ENCODE results near the gene CARNS1. TPM values are rescaled to one million over a fixed set of nuclear protein-coding genes. Genes with fewer than 3 reads are reported as not detected.

Gene CARNS1
- total and polyA plus RNA-seq, 9 of the 15 experiments (the other 6 are each of a cell fraction or from before 2014, with no cell fraction given) = 0.01 to 0.18 (median 0.06) TPM; not detected in 3

DNA sequence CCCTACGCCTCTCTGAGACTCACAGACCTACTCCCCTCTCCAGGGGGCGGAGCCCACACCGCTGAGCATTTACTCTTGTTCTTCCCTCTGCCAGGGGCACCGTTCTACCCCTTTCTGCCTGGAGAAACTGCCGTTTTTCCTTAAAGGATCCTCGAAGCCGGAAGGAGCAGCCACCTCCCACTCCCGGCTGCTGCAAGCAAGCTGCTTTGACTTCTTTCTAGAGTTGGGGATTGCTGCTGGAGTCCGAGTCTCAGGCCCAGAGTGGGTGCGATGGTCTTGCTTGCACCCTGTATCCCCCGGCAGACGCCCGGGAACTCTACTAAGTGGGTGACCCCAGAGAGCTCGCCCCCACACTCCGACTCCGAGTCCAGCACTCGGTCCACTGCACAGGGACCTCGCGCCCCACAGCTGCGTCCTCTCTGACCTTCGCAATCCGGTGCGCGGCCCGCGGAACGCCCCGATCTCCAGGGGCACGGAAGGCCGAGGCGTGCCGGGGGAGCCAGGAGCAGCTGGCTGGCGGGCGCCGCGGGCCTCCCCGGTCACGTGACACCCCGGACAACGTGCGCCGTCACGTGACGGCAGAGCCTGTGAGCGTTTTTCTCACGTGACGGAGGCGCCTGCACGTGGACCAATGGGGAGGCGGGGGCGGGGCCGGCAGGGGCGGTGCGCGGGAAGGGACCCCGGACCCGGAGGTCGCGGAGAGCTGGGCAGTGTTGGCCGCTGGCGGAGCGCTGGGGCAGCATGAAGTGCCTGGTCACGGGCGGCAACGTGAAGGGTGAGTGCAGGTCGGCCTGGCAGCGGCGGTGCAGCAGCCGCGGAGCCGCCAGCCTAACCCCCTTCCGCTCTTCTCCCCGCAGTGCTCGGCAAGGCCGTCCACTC lies 23.9 kb upstream of the CARNS1 start, which contains the start of gene RAD9A (continued):
- TF ChIP-seq, protein P1, sequence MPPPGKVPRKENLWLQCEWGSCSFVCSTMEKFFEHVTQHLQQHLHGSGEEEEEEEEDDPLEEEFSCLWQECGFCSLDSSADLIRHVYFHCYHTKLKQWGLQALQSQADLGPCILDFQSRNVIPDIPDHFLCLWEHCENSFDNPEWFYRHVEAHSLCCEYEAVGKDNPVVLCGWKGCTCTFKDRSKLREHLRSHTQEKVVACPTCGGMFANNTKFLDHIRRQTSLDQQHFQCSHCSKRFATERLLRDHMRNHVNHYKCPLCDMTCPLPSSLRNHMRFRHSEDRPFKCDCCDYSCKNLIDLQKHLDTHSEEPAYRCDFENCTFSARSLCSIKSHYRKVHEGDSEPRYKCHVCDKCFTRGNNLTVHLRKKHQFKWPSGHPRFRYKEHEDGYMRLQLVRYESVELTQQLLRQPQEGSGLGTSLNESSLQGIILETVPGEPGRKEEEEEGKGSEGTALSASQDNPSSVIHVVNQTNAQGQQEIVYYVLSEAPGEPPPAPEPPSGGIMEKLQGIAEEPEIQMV (tag; conservative IDR thresholded peaks at IDR 0.05; ENCODE audit: low read depth) = no peak
- TF ChIP-seq FOXM1 (IDR thresholded peaks at IDR 0.05; ENCODE audit: low read depth) (no peak), FOXM1 (CRISPR knock-in tag; IDR thresholded peaks at IDR 0.05; ENCODE audit: low read depth) (peak; percentile 72; the same call in 1 of the 2 replicates), SETDB1 (IDR thresholded peaks at IDR 0.05; ENCODE audit: low read length) (no peak), ZC3H11A (IDR thresholded peaks at IDR 0.05; ENCODE audit: low read depth, low read length) (no peak), NCOA2 (IDR thresholded peaks at IDR 0.05; ENCODE audit: partially characterized antibody in 2 of 2) (no peak), FOXA1 (IDR thresholded peaks at IDR 0.05; ENCODE audit: borderline replicate concordance) (no peak), ZNF589 (CRISPR knock-in tag; IDR thresholded peaks at IDR 0.05; ENCODE audit: low read depth) (peak; percentile 40; the same call in 1 of the 2 replicates), ZNF445 (CRISPR knock-in tag; IDR thresholded peaks at IDR 0.05; ENCODE audit: low read depth) (no peak), NEUROD1 (IDR thresholded peaks at IDR 0.05; ENCODE audit: borderline replicate concordance, low read depth, low read length, partially characterized antibody) (peak; percentile 60), ZNF282 (CRISPR knock-in tag; IDR thresholded peaks at IDR 0.05) (peak; percentile 68; the same call in 1 of the 2 replicates), RBM22 (IDR thresholded peaks at IDR 0.05; ENCODE audit: low read depth, low read length, poor library complexity, severe bottlenecking) (peak; percentile 55), BRD4 (IDR thresholded peaks at IDR 0.05) (no peak), MXI1 (IDR thresholded peaks at IDR 0.05; ENCODE audit: low read depth, low read length) (peak; percentile 56; the same call in 1 of the 2 replicates), DDX20 (tag; IDR thresholded peaks at IDR 0.05; ENCODE audit: low read depth) (no peak), C11orf30 (IDR thresholded peaks at IDR 0.05; ENCODE audit: low read depth) (peak; percentile 93), HIVEP1 (CRISPR knock-in tag; IDR thresholded peaks at IDR 0.05) (peak; percentile 50; the same call in 1 of the 2 replicates), NELFE (IDR thresholded peaks at IDR 0.05; ENCODE audit: insufficient read depth, insufficient read length) (no peak), NFXL1 (CRISPR knock-in tag; IDR thresholded peaks at IDR 0.05) (no peak), SP1 (CRISPR knock-in tag; IDR thresholded peaks at IDR 0.05) (peak; percentile 83)
- TF ChIP-seq, protein P2, sequence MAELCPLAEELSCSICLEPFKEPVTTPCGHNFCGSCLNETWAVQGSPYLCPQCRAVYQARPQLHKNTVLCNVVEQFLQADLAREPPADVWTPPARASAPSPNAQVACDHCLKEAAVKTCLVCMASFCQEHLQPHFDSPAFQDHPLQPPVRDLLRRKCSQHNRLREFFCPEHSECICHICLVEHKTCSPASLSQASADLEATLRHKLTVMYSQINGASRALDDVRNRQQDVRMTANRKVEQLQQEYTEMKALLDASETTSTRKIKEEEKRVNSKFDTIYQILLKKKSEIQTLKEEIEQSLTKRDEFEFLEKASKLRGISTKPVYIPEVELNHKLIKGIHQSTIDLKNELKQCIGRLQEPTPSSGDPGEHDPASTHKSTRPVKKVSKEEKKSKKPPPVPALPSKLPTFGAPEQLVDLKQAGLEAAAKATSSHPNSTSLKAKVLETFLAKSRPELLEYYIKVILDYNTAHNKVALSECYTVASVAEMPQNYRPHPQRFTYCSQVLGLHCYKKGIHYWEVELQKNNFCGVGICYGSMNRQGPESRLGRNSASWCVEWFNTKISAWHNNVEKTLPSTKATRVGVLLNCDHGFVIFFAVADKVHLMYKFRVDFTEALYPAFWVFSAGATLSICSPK (IDR thresholded peaks at IDR 0.05; ENCODE audit: borderline replicate concordance) = no peak
- TF ChIP-seq, protein P3, sequence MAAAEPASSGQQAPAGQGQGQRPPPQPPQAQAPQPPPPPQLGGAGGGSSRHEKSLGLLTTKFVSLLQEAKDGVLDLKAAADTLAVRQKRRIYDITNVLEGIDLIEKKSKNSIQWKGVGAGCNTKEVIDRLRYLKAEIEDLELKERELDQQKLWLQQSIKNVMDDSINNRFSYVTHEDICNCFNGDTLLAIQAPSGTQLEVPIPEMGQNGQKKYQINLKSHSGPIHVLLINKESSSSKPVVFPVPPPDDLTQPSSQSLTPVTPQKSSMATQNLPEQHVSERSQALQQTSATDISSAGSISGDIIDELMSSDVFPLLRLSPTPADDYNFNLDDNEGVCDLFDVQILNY (CRISPR knock-in tag; IDR thresholded peaks at IDR 0.05) = no peak; the same call in 1 of the 2 replicates
- TF ChIP-seq, protein P4, sequence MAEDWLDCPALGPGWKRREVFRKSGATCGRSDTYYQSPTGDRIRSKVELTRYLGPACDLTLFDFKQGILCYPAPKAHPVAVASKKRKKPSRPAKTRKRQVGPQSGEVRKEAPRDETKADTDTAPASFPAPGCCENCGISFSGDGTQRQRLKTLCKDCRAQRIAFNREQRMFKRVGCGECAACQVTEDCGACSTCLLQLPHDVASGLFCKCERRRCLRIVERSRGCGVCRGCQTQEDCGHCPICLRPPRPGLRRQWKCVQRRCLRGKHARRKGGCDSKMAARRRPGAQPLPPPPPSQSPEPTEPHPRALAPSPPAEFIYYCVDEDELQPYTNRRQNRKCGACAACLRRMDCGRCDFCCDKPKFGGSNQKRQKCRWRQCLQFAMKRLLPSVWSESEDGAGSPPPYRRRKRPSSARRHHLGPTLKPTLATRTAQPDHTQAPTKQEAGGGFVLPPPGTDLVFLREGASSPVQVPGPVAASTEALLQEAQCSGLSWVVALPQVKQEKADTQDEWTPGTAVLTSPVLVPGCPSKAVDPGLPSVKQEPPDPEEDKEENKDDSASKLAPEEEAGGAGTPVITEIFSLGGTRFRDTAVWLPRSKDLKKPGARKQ (CRISPR knock-in tag; IDR thresholded peaks at IDR 0.05) = no peak

Measured in K562 (cell line).